ENCODE data around the gene TYRP1.

The TYRP1 gene

DNA sequence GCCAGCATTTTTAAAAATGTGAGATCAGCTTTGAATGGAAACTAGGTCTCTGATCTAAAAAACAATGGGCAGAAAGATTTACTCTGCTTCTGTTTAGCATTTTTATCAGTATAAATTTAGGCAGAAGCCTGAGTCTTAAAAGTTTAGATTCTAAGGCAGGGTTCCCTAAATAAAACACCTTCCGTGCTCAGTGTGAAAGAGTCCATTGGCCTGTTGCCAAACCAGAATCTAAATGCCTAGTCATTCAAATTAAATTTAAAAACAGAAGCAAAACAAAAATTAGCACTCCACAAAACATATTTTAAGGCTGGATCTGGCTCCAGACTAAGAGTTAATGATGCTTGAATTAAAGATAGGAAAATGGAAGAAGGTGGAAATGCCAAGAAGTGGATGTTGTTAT, 4.5 kb downstream of the TYRP1 start:
- DNase-seq: no peak

DNA sequence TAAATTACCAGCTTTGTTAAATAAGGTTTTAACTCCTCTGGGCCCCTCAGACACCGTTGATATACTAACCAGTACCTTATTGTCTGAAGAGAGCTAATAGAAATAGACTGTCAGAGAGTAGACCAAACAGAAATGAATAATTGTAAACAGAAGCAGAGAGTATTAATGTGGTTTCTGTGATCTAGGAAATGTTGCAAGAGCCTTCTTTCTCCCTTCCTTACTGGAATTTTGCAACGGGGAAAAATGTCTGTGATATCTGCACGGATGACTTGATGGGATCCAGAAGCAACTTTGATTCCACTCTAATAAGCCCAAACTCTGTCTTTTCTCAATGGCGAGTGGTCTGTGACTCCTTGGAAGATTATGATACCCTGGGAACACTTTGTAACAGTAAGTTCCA, 5.1 kb downstream of the TYRP1 start:
- DNase-seq: no peak

DNA sequence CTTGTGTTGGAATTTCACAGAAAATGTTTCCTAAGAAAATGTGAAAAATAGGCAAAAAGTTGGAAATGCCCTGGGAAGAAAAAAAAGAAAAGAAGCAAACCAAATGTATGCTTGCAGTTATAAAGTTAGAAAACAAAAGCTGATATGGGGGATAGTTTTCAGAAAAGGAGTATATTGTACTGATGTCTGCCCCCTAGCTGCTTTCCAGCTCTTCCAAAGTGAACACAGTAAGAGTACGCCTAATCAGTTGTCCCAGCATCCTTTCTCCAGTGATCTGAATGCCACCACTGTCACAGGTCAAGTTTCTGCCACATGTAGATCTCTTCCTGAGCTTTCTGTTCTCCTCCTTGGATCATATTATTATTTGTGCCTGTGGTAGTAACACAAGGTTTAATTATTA, 5.8 kb downstream of the TYRP1 start:
- no peak for DNase-seq

DNA sequence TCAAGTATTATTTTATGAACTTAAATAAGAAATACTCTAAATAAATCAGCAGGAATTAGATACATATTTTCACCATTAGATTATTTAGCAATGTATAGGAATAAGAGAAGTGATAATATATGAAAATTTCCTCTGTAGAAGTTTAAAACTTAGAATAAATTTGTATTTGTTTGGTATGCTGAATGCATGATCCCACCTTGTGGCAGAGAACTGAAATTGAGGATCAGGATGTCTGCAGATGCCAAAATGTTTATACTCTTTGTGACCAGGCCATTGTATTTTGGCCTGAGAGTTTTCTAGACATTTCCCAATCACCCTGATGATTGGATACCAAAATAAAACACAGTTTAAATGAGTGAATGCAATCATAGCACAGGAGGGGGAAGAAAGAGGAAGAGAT, 6.3 kb downstream of the TYRP1 start:
- DNase-seq: no peak

DNA sequence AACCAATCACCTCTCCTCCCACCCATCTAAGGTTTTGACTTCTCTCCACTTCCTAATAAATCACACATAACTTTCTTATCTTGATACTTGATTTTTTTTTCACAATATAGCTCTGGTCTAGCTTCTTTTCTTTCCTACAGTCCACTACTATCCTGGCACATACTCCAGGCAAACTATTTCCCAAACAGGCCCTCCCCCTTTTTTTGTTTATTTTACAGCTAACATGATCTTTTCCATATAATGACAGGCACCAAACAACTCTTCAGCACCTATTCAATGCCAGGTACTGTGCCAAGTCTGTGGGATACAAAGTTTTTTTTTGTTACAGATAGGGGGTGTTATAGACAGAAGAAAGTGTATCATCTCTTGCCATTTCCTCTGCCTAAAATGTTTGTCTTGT, 7.9 kb downstream of the TYRP1 start:
- DNase-seq: no peak

DNA sequence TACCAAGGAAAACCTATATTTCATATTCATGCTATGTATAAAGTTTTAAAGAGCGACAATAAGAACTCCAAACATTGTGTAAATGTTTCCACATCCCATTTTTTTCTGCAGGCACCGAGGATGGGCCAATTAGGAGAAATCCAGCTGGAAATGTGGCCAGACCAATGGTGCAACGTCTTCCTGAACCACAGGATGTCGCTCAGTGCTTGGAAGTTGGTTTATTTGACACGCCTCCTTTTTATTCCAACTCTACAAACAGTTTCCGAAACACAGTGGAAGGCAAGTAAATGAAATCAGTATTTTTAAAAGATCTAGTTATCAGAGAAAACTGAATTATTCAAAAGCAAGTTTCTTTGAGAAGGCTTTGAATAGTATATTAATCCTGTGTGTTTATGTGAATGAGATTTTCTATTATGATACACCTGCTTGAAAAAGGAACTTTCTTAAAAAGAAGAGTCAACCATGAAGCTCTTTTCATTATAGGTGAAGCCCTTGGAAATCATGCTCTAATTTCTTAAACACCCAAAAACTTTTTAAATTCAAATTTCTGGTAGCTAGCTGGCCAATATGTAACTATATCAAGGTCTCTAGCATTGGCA, 9.1 kb downstream of the TYRP1 start:
- DNase-seq: no peak

DNA sequence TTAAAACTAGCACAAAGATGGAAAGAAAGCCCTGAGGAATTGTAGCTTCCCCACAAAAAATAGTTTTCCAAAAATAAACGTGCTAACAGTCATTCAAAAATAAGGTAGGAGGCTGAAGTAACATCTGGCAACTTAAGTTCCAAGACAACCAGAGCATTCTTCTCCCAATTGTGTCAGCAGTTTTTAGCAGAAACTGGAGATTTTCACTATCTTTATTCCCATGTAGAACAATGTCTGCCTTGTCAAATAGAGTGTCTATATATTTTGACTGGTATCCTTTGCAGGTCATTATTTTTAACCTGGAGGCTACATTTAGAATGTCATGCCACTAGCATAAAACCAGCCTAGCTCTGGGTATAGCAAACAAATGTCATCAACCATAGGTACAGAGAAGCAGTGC, 10.8 kb downstream of the TYRP1 start:
- no peak for DNase-seq

DNA sequence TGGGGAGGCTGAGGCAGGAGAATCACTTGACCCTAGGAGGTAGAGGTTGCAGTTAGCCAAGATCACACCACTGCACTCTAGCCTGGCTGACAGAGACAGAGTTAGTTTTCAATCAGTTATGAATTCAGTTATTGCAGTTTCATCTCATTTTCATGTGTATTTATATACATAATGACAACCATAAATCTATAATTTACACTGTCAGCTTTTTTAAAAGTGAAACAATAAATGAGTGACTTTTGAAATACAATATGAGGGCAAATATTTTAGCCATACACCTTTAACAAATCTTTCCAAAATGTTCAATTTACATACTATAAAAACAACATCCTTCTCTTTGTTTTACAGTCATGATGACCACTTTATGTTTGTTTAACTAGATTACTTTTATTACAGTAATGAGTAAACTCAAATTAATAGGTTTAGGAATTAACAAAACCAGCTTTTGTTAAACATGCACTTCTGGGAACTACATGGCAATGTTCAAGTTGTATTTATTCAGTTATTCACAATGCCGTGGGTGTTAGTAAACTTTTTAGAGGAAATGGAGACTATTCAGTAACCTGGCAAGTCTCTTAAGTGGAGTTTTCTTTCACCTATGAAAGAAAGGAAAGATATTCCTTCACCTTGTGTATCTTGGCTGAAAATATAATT, 12.7 kb downstream of the TYRP1 start:
- DNase-seq: no peak

DNA sequence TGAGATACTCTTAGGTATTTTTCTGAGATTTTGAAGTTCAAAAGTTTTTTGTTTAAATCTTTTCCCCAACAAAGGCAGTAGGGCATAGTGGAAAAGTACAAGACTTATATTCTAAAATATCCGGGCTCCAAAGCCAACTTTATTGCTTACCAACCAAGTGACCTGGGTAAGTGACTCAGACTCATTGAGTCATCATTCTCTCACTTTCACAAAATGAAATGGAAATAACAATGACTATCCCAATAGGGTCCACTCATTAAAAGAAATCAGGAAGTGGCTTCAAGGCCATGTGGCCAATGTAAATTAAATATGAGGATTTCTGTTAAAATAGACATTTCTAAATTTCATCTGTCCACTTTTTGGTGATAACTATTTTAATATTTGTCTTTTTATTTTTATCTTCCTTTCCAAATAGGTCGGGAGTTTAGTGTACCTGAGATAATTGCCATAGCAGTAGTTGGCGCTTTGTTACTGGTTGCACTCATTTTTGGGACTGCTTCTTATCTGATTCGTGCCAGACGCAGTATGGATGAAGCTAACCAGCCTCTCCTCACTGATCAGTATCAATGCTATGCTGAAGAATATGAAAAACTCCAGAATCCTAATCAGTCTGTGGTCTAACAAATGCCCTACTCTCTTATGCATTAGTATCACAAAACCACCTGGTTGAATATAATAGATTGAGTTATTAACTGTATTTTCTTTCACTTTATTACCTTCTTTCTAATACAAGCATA, 15.5 kb downstream of the TYRP1 start:
- DNase-seq: no peak

DNA sequence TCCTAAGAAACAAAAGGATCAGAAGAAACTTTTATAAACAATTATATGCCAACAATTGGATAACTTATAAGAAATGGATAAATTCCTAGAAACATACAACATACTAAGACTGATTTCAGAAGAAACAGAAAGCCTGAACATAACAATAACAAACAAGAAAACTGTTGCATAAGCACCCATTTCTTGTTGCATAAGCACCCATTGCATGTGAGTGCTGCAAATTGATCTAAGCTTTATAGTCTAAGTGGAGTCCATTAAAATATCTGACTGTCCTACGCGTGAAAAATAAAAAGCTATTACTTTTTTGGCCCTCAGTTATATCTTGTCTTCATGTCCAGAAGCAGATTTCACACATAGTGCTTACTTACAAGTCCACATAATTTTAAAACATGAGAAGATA, 19.3 kb downstream of the TYRP1 start:
- no peak for DNase-seq

DNA sequence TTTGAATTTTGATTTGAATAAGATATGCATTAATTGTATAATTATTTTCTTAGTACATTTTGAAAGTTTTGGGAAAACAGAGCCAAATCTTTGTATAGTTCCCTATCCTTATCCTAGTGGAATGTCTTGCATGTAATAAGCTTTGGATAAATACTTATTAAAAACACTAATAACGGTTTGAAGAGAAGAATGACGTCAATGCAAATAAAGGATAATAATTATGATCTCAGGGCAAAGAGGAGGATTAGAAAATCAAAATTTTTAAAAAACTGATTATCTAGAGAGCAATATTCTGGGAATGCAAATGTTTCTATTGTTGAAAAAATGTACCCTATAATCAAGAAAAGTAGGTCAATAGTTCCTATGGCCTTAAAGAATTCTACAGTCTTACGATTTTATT, 22.1 kb downstream of the TYRP1 start:
- DNase-seq: no peak

DNA sequence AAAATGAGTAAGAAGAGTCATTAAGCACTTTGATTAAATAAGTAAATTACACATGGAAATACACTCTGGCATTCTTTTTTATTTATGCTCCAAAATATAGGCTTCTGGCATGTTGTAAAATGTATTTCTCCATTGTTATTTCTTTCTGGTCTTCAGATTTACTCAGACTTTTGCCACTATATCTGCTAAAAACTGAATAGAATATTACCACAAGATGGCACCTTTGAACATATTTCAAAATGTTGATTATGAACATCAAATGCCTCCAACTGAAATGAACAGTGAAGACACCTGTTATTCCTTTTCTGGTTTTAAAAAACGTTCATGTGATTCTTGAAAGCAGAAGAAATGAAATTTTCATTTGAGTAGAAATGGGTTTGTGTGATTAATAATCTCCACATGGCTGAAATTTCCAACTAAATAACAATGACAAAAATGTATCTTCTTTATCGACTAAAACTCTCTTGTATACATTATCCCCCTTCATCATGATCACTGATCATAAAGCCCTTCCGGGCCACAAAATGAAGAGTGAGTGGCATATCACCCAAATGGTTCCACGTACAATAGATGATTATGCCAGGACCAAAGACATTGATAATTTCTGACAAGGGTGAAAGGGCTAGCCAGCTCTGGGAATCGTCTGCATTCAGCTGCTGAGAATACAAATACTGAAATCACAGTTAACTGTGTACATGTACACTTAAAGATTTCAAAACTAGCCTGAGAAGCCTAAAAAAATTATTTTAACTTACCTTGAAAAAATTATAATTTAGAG, 23.8 kb downstream of the TYRP1 start:
- DNase-seq: no peak

DNA sequence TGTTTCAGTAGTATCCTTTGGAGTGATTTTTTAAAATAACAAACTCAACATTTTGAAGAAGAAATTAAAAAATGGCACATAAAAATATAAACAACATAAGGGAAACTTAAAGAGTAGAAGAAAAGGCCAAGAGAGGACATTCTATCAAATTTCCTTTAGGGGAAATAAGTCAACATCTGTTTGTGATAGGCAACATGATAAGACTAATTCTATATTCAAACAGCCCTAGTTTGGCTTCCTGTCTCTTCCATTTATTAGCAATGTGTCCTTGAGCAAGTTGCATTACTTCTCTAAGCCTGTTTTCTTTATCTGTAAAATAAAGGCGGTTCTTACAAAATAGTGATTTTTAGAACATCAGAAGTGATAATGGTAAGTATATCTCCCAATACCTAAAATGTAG, 24.7 kb downstream of the TYRP1 start:
- no peak for DNase-seq

DNA sequence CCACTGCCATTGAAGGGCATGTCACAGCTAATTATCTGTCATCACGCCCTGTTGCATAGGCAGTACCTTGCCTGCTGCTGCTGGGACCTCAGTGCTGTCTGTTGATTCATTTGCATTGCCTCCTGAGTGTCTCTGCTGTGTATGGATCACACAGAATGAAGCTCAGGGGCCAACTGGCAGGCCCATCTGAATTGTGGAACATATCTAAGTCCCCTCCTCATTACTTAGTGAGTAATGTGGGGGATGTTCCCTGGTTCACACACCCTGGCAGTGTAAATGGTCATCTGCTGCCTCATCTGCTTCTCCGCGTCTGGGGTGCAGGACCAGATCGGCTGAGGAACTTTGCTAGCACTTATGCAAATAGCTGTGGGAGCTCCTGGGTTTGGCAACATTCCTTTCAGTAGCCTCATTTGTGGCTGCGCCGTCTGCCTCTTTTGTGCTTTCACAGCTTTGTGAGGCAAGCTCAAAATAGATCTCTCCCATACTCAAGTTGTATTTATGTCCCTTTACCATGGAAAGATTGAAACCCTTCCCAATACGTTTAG, 25.4 kb downstream of the TYRP1 start:
- DNase-seq: no peak

DNA sequence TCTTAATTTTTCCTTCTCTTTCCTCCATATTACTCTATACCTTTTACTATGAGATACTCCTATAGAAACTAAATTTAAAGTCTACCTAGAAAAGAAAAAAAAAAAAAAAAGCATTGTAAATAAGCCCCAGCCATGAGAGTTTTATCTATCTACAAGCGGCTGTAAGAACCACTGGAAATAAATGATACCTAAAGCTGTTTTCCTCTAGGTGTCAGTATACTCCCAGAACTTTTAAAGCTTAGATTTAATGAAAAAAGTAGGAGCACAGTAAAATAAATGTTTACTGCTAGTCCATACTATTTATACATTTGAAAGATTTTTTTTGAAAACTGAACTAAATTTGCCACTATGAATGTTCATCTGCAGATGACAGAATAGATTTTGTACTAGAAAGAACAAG, 26.2 kb downstream of the TYRP1 start:
- DNase-seq: no peak

DNA sequence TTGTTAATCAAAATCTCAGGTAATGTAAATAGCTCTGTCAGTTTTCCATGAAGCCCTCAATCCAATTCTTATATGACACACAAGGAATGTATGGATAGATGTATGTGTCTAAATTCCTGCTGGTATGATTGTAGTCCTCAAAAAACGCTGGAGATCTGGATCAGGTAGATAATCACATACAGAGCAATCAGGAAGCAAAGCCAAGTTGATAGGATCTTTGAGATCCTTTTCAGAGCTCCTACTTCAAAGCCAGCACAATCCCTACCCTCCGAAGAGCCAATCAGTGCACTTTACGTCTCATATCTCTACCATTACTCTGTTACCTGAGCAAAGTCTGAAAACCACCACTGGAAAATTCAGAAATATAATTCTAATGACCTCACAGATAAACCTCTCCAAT, 27.4 kb downstream of the TYRP1 start:
- no peak for DNase-seq

DNA sequence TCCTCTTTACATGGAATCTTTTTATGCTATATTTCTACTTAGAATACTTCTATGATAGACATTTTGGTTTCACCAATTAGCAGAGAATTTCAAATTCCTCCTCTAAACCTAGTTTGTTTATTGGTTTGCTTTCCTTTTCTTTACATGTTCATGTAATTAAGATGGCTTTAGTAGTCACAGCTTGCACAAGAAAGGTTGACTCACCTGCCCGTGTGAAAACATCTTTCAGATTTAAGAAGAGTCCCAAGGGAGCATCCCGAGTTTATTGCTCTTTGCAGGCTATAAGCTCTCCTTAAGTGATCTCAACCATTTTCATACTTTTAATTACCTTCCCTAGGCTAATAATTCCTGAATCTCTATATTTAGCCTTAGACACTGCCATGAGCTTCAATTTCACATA, 28.9 kb downstream of the TYRP1 start:
- no peak for DNase-seq

DNA sequence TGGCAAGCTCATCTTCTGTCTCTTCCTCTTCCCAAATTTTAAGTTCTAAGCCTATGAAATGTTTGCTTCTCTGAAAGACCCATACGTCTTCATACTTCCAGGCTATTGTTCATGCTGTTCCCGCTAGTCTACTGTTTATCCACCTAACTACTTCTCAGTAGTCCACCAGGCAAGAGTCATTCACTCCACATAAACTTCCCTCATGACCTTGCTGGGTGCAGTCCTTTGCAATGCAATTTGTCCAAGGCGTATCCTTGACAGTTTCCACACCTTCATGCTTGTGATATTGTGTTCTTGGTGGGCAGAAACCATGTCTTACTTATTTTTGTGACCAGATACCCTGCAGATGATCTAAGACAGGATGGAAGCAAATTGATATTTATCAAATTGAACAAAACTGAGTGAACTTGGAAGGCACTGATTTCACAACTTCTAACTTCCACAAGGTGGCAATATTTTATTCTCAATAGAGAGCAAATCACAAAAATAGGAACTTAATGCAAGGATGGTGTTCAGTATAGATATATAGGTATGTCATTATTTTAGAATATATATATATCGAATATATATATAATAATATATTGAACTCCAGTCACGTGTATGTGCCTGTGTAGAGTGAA, 30.3 kb downstream of the TYRP1 start:
- no peak for DNase-seq

DNA sequence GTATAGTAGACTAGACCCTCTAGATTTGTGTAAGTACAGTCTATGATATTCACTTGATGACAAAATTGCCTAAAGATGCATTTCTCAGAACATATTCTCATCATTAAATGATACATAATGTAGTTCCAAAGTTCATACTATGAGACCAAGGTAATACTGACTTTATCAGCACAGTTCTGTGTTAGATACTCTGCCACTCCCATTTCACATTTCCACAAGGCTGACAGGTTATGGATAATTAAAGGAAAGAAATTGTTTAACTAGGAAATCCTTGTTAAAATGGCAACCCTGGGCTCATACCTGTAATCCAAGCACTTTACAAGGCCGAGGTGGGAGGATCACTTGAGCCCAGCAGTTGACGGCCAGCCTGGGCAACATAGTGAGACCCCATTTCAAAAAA, 33.6 kb downstream of the TYRP1 start:
- DNase-seq: no peak

DNA sequence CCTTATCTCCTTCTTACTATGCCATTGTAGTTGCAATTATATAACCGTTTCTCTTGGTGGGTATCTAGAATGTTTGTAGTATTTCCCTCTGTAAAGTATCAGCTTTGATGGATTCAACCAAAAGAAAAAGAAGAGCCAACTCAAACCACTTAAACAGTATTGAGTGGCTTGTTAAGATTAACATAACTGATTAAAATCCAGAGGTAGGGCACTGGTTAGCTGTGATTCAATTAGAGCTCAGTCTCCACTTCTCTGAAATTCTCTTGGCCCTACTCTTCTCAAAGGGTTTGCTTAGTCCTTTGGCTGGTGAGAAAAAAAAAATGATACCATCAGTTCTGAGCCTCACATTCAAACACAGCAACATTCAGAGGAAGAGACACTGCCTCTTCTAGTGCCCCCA, 37.0 kb downstream of the TYRP1 start:
- DNase-seq: no peak

DNA sequence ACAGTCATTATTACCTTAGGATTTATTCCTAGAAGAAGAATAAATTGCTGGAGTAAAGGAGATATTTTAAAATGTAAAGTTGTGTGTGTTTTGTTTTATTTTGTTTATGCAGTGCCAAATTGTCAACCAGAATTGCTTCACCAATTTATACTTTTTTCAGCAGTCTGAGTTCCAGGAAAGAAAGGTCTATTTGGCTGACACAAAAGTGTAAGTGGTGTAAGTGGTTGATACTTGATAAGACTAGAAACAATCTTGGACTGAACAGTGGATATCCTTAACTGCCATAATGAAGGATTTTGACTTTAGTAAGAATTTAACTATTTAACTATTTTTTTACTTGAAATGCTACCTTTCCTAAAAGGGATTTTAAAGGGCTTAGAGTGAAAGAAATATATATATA, 37.7 kb downstream of the TYRP1 start:
- DNase-seq: no peak

DNA sequence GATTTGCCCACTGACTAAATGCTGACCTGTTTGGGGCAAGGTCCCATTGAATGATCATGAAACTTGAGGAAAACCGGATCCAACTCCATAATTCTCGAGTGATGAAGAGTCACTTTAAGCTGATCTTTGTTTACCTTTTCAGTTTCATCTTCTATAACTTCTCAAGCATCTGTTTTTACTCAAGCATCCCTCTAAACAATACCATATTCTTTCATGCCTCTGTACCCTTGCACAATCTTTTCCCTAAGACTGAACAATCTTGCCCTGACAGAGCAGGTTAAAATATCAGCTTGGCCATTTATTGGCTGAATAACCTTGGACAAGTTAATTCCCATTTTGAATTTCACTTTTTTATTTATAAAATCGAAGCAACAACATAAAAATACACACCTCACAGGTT, 39.8 kb downstream of the TYRP1 start:
- DNase-seq: no peak

DNA sequence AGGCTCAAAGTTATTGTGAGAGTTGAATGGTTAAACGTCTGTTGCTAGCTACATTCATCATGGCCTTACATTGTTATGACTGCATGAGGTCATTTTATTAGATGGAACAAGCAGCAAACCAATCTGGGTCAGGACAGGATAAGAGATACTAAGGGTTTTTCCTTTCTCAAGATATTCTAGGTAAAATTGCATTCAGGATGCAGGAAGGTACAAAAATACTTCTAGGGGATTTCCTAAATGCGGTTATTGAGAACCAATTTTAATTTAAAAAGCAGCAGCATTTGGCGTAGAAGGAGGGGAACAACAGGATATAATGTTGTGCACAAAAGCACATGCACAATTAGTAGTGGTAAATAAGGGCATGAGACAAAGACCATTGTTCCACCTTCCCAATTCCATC, 42.5 kb downstream of the TYRP1 start:
- DNase-seq: no peak

Data from NCI-H1436 treated with DMSO at 0.1 percent for 48 hours (cell line).